GM19351 (cell line): ENCODE results near the gene PTPRN2.
"Not testable (repeated sequence)": the region's sequence is repeated elsewhere in the genome, so short reads cannot be mapped to it uniquely, and the experiment has no call there.

ENCODE experiments used
- ATAC-seq: cut with Tn5 transposase; IDR thresholded peaks from one replicate; pipeline ENCODE4 v1.9.1; 2021; ENCODE audit warnings: mild to moderate bottlenecking, moderate library complexity; ENCODE audit not compliant: unreplicated experiment

PTPRN2 gene

DNA sequence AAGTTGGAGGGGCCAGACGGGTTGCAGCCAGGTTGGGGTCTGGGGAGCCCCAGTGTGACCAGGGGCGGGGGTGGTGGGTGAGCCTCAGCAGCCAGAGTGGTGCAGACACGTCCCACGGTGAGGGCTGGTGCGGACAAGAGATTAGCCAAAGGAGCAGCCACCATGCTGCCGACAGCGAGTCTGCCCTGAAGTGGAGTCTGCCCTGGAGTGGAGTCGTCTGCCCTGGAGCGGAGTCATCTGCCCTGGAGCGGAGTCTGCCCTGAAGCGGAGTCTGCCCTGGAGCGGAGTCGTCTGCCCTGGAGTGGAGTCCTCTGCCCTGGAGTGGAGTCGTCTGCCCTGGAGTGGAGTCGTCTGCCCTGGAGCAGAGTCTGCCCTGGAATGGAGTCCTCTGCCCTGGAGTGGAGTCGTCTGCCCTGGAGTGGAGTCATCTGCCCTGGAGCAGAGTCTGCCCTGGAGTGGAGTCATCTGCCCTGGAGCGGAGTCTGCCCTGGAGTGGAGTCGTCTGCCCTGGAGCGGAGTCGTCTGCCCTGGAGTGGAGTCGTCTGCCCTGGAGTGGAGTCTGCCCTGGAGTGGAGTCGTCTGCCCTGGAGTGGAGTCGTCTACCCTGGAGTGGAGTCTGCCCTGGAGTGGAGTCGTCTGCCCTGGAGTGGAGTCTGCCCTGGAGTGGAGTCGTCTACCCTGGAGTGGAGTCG is 64.3 kb downstream of the PTPRN2 start:
- not testable (repeated sequence) for ATAC-seq

DNA sequence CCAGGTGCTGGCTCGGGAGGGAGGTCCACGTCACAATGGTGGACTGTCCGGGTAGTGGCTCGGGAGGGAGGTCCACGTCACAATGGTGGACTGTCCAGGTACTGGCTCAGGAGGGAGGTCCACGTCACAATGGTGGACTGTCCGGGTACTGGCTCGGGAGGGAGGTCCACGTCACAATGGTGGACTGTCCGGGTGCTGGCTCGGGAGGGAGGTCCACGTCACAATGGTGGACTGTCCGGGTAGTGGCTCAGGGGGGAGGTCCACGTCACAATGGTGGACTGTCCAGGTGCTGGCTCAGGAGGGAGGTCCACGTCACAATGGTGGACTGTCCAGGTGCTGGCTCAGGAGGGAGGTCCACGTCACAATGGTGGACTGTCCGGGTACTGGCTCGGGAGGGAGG is 65.8 kb downstream of the PTPRN2 start:
- not testable (repeated sequence) for ATAC-seq

DNA sequence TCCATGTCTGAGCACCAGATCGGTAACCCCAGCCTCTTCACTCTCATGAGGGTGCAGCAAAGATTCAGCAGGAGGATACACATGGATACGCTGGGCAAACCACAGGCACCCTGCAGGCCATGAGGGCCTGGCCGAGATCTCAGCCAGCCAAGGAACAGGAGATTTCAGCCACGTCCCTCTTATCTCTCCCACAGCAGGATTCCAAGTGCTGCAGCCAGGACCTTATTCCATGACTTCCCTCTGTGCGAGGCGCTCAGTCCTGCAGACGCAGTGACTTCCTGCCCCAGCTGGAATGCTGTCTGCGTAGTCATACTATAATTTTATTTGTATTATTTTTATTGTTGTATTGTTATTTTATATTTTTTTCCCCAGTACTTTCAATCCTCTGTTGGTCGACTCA is 66.8 kb downstream of the PTPRN2 start:
- no peak for ATAC-seq

DNA sequence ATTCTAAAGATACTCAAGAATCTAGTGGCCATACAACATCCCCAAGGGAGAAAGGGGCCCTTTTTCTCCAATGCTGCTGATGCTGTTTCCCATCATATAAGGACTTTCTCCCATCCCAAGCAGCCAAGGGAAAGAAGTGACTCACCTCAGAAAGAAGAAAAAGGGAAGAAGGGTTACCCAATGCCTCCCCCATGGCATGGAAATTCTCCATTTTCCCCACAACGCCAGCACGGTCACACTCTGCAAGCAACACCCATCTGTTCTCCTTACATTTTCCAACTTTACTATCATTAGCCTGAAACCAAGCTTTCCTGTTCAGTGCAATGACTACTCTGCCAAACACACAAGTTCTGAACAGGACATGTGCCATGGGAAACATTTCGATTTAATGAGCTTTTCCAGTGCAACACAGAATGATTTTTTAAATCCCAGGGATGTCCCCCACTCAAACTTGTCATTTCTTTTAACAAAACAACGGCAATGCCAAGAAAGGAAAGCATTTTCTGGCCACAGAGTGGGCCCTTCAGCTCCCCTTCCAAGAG is 67.9 kb downstream of the PTPRN2 start:
- no peak for ATAC-seq

DNA sequence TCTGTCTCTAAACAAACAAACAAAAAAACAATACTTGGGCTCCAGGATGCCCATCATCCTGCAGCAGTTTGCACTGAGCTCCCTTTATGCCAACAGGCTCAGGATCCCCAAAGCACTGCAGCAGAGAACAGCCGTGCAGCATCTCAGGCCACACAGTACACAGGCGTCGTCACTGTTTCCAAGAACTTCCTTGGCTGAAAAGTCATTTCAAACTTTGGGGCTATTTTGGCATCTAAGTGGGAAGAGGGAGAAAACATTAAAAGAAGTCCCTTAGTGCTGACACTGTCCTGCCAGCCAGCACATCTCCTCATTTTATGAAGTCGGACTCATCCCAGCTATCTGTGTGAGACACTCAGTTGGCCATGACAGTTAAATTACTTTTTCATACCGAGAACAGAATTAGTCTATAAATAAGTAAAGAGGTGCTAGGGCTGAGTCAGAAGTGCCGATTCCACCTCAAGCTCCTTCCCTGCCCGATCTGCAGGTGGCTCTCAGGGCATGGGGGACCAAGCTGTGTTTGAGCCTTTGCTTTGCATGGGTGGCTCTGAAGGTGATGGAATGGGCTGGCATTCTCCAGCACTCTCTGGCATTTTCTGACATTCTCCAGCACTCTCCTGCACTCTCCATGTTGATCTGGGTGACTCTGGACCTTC is 68.5 kb downstream of the PTPRN2 start:
- no peak for ATAC-seq

DNA sequence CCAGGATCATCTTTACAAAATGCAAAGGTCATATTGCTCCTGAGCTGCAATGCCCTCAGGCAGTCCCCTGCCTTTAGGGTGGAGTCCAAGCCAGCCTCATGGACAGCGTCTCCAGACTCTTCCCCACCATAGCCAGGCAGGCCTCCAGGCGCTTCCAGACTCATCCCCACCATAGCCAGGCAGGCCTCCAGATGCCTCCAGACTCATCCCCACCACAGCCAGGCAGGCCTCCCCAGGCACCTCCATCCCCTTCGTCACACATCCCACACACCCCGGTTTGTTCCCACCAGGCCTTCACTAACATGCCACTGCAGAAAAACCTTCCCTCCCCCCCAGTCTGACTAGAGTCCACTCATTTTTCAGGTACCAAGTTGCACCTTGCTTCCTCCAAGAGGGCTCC is 70.1 kb downstream of the PTPRN2 start:
- ATAC-seq = no peak

DNA sequence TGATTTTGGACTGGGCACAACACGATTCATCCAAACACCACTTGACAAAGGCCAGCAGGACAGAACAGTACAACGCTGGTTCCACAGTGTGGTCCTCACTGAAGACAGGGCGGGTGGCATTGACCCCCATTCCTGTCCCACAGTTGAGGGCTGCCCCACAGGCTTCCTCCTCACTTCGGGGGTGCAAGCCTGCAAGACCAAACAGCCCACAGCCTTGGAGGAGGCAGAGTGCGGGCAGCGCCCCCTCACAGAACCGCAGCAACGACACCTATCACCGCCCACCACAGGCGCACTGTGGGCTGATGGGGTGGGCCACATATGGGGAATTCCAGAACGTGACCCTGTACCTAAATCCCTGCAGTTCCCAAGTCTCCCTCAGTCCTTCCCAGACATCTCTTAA is 70.6 kb downstream of the PTPRN2 start:
- ATAC-seq = no peak

DNA sequence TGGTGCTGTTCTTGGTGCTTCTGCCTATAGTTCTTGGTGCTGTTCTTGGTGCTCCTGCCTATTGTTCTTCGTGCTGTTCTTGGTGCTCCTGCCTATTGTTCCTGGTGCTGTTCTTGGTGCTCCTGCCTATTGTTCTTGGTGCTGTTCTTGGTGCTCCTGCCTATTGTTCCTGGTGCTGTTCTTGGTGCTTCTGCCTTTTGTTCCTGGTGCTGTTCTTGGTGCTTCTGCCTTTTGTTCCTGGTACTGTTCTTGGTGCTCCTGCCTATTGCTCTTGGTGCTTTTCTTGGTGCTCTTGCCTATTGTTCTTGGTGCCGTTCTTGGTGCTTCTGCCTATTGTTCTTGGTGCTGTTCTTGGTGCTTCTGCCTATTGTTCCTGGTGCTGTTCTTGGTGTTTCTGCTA is 71.1 kb downstream of the PTPRN2 start:
- ATAC-seq = no peak

DNA sequence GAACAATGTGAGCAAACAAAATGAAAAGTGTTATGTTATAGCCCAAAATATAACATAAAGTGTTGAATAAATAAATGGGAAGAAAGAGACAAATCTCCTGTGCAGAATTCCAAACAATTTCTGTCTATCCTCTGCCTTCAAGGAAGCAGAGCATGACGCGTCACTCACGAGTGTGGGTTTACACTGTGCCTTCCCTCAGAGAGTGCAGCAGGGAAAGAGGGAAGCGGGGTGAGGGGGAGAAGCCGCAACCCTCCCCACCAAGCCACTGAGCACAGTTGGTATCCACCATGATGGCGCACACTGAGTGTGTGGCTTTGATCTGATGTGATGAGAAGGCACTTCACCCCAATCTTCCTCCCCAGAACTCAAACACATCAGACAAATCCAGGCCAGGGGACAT is 74.8 kb downstream of the PTPRN2 start:
- ATAC-seq = no peak

DNA sequence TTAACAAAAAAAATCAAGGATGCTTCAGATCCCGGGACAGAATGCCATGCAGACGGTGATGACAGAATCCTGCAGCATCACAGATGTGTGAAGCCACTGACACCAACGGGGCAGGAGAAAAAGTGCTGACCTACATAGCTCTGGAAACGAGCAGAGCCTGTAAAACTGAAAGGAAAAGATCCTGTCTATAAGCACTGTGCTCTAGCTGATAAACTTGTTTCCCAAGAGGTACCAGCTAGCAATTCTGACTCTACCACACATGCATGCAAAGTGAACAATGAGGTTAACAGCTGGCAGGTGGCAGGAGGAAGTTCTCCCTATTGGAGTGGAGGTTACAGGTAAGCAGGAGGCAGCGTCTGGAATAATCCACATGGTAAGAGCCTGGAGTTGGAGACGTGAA is 75.6 kb downstream of the PTPRN2 start:
- ATAC-seq = no peak

DNA sequence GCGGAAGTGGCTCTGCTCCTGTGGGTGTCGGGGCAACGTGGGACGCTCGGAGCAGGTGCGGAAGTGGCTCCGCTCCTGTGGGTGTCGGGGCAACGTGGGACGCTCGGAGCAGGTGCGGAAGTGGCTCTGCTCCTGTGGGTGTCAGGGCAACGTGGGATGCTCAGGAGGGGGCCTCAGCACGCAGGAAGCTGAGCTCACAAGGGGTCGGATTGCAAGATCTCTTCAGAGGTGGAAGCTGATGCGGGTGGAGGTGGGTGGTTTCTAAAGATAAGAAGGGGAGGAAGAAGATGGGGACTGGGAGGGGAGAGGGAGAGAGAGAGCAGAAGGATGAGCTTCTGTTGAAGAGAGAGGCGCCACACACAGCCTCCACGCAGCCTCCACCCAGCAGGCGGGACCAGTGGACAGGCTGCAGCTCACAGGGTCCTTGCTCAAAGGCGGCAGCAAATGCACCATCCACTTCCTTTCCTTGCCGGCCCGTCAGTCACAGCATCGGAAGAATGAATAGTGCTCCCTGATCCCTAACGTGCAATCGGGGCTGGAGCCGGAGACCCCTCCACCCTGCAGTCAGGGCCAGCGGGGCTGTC is 78.7 kb downstream of the PTPRN2 start:
- no peak for ATAC-seq

DNA sequence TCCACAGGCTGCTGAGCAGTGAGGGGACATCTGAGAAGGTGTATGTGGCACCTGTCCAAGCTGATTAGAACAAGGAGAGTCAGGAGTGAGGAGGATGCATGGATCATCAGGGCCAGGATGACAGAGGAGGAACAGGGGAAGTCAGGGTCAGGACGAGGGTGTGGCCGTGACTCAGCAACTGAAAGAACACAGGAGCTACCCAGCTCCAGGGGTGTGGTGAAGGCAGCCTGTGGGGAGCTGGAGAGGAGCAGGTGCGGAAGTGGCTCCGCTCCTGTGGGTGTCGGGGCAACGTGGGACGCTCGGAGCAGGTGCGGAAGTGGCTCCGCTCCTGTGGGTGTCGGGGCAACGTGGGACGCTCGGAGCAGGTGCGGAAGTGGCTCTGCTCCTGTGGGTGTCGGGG is 79.3 kb downstream of the PTPRN2 start:
- not testable (repeated sequence) for ATAC-seq

DNA sequence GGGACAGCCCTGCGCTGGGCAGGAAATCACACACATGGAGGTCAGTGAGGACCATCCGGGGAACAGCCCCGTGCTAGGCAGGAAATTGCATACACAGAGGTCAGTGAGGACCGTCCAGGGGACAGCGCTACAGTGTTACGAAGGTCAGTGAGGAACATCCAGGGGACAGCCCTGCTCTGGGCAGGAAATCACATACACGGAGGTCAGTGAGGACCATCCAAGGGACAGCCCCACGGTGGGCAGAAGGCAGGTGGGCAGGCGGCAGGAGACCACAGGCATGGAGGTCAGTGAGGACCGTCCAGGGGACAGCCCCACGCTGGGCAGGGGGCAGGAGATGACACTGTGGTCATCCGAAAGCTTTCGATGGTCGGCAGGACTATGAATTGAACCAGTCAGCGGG is 79.7 kb downstream of the PTPRN2 start:
- ATAC-seq = no peak

DNA sequence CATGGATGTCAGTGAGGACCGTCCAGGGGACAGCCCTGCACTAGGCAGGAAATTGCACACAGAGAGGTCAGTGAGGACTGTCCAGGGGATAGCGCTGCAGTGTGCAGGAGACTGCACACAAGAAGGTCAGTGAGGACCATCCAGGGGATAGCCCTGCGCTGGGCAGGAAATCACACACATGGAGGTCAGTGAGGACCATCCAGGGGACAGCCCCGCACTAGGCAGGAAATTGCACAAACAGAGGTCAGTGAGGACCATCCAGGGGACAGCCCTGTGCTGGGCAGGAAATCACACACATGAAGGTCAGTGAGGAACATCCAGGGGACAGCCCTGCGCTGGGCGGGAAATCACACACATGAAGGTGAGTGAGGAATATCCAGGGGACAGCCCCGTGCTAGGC is 80.4 kb downstream of the PTPRN2 start:
- not testable (repeated sequence) for ATAC-seq

DNA sequence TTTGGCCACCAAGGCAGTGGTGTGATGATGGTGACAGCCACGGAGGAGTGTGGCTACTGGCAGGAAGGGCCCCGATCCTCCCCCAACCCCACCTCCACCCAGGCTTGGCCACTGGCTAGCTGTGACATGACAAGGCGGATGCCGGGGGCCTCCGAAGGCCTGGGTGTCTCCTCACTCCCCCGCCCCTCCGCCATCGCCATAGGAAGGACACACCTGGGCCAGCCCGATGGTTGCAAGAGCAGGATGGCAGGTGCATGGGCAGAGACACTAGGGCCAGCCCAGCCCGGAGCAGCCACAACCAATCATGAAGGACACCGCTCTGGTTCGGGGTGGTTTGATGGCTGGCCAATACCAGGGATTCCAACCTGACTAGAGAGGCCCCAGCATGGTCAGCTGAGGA is 81.0 kb downstream of the PTPRN2 start:
- no peak for ATAC-seq

DNA sequence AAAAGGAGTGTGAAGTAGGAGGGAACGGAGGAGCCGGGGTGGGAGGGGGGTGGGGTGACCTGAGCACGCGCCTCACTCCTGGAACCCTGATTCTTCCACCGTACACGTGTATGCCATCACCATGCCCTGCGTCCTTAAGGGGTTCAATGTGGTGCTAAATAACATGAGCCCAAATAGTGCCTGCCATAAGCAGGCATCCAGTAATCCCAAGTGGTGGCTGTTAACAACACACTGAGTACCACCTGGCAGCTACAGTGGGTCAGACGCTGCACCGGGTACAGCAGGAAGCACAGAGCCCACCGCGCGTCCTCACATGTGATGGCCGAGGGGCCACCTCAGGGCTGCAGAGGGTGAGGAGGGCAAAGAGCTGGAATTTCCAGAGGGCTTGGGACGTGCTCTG is 81.9 kb downstream of the PTPRN2 start:
- no peak for ATAC-seq

DNA sequence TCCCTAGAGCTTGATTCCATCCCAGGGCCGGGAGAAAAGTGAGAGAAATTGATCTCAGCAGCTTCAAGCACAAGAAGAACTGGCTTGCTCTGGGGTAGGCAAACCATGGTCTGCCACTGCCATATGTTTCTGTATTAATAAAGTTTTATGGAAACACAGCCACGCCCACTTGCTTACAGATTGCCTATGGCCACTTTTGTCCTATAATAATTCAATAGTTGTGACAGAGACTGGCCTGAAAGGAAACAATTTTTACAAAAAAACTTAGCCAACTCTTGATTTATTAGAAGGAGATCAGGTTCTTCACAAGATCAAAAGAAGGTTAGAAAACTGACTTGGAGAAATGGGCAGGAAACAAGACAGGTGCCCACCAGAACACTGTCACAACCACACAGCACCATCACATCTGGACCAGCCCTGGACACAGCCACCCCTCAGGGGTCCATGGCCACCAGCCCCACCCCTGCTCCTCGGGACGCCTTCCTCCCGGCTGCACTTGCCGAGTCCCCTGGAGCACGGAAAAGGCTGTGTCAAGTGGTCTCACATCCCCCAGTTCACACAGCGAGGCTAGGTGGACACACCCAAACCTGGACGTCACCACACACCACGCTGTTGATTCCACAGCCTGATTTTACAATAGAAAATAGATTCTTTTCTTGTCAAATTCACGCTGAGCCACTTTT is 85.4 kb downstream of the PTPRN2 start:
- no peak for ATAC-seq

DNA sequence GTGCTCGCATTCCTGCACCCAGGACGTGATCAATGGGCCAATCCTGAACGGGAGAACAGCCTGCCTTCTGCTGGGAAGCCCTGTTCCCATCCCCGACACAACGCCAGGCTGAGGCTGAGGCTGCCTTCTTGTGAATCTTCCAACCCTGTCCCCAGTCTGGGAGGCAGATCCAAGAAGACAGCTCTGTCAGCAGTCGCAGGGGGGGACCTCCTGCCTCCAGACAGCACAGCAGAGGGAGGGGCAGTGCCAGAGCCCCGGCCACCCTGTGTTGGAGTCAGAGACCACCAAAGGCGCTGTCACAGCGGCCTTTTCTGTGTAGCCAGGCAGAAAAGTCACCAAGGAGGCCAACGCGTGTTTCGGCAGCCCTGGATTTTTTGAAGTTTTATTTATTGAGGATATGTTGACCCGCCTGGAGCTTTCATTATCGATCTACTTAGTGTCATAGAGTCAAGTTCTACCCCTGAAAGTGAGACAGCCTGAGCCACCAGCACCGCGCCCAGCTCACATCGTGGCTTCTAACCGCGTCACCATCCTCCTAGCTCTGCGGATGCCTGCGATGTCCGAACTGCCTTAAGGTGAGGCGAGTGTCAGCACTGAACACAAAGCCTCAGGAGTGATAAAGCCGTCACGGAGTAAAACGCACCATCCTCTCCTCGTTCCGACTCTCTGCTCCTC is 86.1 kb downstream of the PTPRN2 start:
- no peak for ATAC-seq

DNA sequence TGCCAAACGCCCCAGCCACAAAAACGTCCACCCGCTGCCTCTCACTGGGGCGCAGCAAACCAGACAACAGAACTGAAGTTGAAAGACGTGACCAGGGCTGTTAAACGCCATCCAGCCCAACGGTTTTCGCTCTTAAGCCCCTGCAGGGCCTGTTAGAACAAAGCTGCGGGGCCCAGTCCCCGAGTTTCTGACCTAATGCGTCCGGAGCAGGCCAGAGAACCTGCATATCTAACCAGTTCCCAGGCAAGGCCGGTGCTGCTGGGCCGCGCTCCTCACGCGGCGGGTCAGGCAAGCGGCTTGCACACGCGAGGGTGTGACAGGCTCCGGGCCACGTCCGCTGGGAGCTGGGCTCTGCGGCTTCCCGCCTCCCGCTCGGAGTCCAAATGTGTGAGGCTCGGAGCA is 87.0 kb downstream of the PTPRN2 start:
- ATAC-seq = no peak

DNA sequence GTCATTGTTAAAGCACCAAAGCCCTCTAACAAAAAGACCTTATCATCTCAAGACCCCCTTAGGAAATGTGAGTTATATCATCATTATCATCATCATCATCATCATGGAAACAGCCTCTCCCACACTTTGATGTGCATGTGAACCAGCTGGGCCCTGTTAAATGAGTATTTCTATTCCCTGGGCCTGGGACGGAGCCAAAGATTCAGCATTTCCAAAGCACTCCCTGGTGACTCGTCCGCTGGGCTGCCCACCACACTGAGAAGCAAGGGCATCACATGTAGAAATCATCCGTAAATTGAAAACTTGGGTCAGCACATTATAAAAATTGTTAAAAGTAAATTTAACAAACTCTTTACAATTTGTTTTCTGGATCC is 88.6 kb downstream of the PTPRN2 start:
- no peak for ATAC-seq

DNA sequence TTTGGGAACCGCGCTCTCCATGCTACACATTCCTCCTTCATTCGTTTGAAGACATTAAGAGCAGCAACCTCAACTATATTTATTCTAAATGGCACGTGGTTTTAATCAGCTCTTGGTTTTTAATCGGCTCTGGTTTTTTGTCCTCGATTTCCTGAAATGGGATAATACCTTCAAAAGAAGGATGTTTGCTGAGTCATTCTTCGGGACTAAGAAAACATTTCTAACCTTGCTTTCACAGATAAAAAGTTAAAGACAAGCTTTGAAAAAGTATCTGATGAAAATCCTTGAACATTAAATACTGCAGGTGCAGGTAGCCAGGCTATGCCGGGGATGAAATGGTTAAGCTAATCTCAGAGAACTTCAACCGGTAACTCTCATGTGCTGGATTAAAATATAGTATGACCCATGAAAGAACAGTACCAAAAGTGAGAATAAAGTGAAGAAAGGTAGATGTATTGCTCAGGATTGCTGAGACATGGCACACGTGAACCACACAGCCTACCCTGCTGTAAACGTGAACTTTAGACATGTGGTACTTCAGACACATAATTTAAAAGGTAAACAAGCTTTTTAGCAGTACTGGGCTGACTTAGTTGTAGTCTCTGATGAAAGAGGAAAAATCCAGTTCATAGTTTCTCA is 89.1 kb downstream of the PTPRN2 start:
- no peak for ATAC-seq
